Measurements from ENCODE around the gene RALY.

GRCh38 chr20:33992923-33993575 lies 662 bp upstream of the RALY start:
- no peak for TF ChIP-seq CTCF (IDR thresholded peaks at IDR 0.05)
- peak; percentile 54 to 85 for TF ChIP-seq POLR2A (IDR thresholded peaks at IDR 0.05)

Measured in heart left ventricle (tissue), 13 donors.